GM12878 (cell line): Measurements from ENCODE around the gene TOR2A. TPM values are rescaled to one million over a fixed set of nuclear protein-coding genes. Genes with fewer than 3 reads are reported as not detected.

Experiments used
- ATAC-seq: fragments of 200-7000 bp; cut with Tn5 transposase; 3 replicates; pipeline ENCODE4 v1.9.1; 2020; ENCODE audit warnings: mild to moderate bottlenecking, moderate library complexity
- BruUV-seq: library from RNA; stranded (reverse); fragments of 400-500 nt; replicated peaks from 2 replicates; lab custom pipeline; 2021; lab: Mats Ljungman, UMichigan
- CTCF ChIA-PET: fragments of 300-600 bp; sonication (Branson Sonifier 250); formaldehyde crosslinking; extraction: SDS; loops from one replicate; lab custom pipeline; 2021; ENCODE audit warnings: inconsistent platforms; lab: Yijun Ruan, JAX
- POLR2A ChIA-PET: fragments of 350-600 bp; formaldehyde crosslinking; extraction: SDS; loops from one replicate; lab custom pipeline; 2021; ENCODE audit warnings: inconsistent platforms; lab: Charles Lee
- RAD21 ChIA-PET: fragments of 300-600 bp; sonication (Branson Sonifier 250); formaldehyde crosslinking; loops from one replicate; lab custom pipeline; 2023; ENCODE audit warnings: antibody characterized with exemption; ENCODE audit not compliant: unreplicated experiment; lab: Charles Lee
- SMC1A ChIA-PET: fragments of 300-600 bp; sonication (Branson Sonifier 250); formaldehyde crosslinking; loops from one replicate; lab custom pipeline; 2023; ENCODE audit not compliant: unreplicated experiment, uncharacterized antibody; lab: Charles Lee
- DNase-seq: peaks from one replicate; pipeline ENCODE4 v3.0.0-alpha.2; 2011; ENCODE audit warnings: low read depth, low spot score
- FAIRE-seq: peaks from 3 replicates; lab custom pipeline; 2011; peaks lifted over from hg19 to GRCh38; lab: Jason Lieb, UNC
- H2AFZ ChIP-seq: 2 replicates; pipeline ENCODE4 v1.6.0; 2011; ENCODE audit warnings: low read depth, low read length, control low read depth; ENCODE audit not compliant: control insufficient read depth
- H3K27ac ChIP-seq: 2 replicates; pipeline ENCODE4 v1.5.1; 2011; ENCODE audit warnings: control low read depth; ENCODE audit not compliant: control insufficient read depth, insufficient read depth
- H3K27me3 ChIP-seq, 2 experiments: replicated peaks in 1 of 2; 2 replicates each; pipeline versions ENCODE4 v1.6.0 to v1.6.1; 2011; ENCODE audit warnings: low read length in 1 of 2; ENCODE audit not compliant: control insufficient read depth in 2 of 2, insufficient read depth in 2 of 2
- H3K36me3 ChIP-seq, 2 experiments: 2 replicates each; pipeline ENCODE4 v1.5.1; 2011; ENCODE audit warnings: low read length in 1 of 2; ENCODE audit not compliant: control insufficient read depth in 2 of 2, insufficient read depth in 2 of 2
- H3K4me1 ChIP-seq: 2 replicates; pipeline ENCODE4 v1.6.1; 2011; ENCODE audit warnings: mild to moderate bottlenecking, low read length, moderate library complexity, mixed read lengths; ENCODE audit not compliant: control insufficient read depth, insufficient read depth
- H3K4me2 ChIP-seq: 2 replicates; pipeline ENCODE4 v1.6.0; 2011; ENCODE audit warnings: control low read depth; ENCODE audit not compliant: control insufficient read depth, insufficient read depth
- H3K4me3 ChIP-seq: fragments of 200-600 bp; sonication (generic); 2 replicates; pipeline ENCODE4 v1.5.1; 2016
- H3K79me2 ChIP-seq: 2 replicates; pipeline ENCODE4 v1.6.0; 2011; ENCODE audit warnings: low read length; ENCODE audit not compliant: control insufficient read depth, insufficient read depth
- H3K9ac ChIP-seq: 2 replicates; pipeline ENCODE4 v1.8.0; 2011; ENCODE audit warnings: low read length, control low read depth, mixed read lengths; ENCODE audit not compliant: control insufficient read depth, insufficient read depth
- H3K9me3 ChIP-seq: replicated peaks from 3 replicates; pipeline ENCODE4 v1.5.1; 2011; ENCODE audit warnings: mild to moderate bottlenecking, low read length; ENCODE audit not compliant: control insufficient read depth, insufficient read depth
- H4K20me1 ChIP-seq: 2 replicates; pipeline ENCODE4 v1.6.0; 2011; ENCODE audit not compliant: control insufficient read depth, insufficient read depth
- BHLHE40 ChIP-seq, 2 experiments: fragments of 450-650 bp in 1 of 2; IDR thresholded peaks; 2 replicates each; pipeline ENCODE4 v1.6.1; 2011 to 2017; ENCODE audit warnings: low read depth in 2 of 2, borderline replicate concordance in 1 of 2, improper control_type of control experiment in 1 of 2, low read length in 1 of 2, mild to moderate bottlenecking in 1 of 2
- DPF2 ChIP-seq: fragments of 450-650 bp; IDR thresholded peaks from 2 replicates; pipeline ENCODE4 v1.6.1; 2017; ENCODE audit warnings: mild to moderate bottlenecking
- ESRRA ChIP-seq: IDR thresholded peaks from 2 replicates; pipeline ENCODE4 v1.6.1; 2012; ENCODE audit warnings: mild to moderate bottlenecking, low read length, improper control_type of control experiment
- PML ChIP-seq: IDR thresholded peaks from 2 replicates; pipeline ENCODE4 v1.6.1; 2012; ENCODE audit warnings: low read length, inconsistent platforms
- RB1 ChIP-seq: fragments of 450-650 bp; formaldehyde crosslinking; IDR thresholded peaks from 2 replicates; pipeline ENCODE4 v1.6.1; 2017; ENCODE audit warnings: mild to moderate bottlenecking, borderline replicate concordance
- ZBTB11 ChIP-seq: fragments of 450-650 bp; formaldehyde crosslinking; IDR thresholded peaks from 2 replicates; pipeline ENCODE4 v1.5.0; 2022; ENCODE audit warnings: mild to moderate bottlenecking, missing genetic modification characterization
- WGBS: methylation state at CpG from one replicate; pipeline ENCODE4 v1.1.6; 2016; ENCODE audit warnings: low lambda C conversion rate; ENCODE audit not compliant: insufficient replicate concordance, insufficient coverage; ENCODE audit errors: missing lambda C conversion rate; 5-methylcytosine and 5-hydroxymethylcytosine counted together
- in situ Hi-C: fragments of 300-500 bp; cut with MboI; formaldehyde crosslinking; loops from 9 replicates; pipeline ENCODE4 v1.14.3; 2018; ENCODE audit warnings: mixed read lengths
- intact Hi-C: fragments of 100-400 bp; cut with micrococcal nuclease; formaldehyde crosslinking; loops from one replicate; pipeline ENCODE4 v1.14.2; 2022; ENCODE audit not compliant: unreplicated experiment
- polyA plus RNA-seq, 11 experiments: library from polyadenylated mRNA; depleted of rRNA in 4 of 11; unstranded in 6 of 11; stranded (reverse) in 5 of 11; fragments of >200 nt; fragmentation: Nextera tagmentation in 4 of 11; fragmentation: Illumina TruSeq in 1 of 11; extraction: Ambion mirVana in 4 of 11; extraction: Trizol in 1 of 11; gene quantifications; 1 replicate in 1 of 11; 2 replicates in 10 of 11; pipeline versions ENCODE4 v1.2.1 to v1.2.3, GENCODE V29; 2011 to 2016; ENCODE audit warnings: inconsistent platforms in 2 of 11, missing spikeins in 2 of 11, low read depth in 1 of 11
- total RNA-seq, 4 experiments: library from RNA; depleted of rRNA in 3 of 4; stranded (reverse); fragments of >200 nt in 3 of 4; fragmentation: Illumina TruSeq in 1 of 4; extraction: Trizol in 1 of 4; gene quantifications; 2 replicates each; pipeline versions ENCODE4 v1.2.1 to v1.2.3, GENCODE V29; 2013 to 2021

TOR2A gene
- total and polyA plus RNA-seq, 10 of the 15 experiments (the other 5 are each of a cell fraction or from before 2014, with no cell fraction given), result 0.52 to 23.7 (median 8.5) TPM

GRCh38 chr9:127712371-127712770 is 22.7 kb downstream of the TOR2A start:
- peaks cover 6% of the 10 kb centered on the region; the same call in 1 of the 2 replicates for H3K4me1 ChIP-seq
- TF ChIP-seq BHLHE40 (IDR thresholded peaks at IDR 0.05; ENCODE audit: borderline replicate concordance in 1 of 2, low read depth in 2 of 2, low read length in 1 of 2), result no peak
- no peak for TF ChIP-seq DPF2
- no peak for TF ChIP-seq ZBTB11 (CRISPR knock-in tag)
- TF ChIP-seq RB1, result no peak
- no peak for TF ChIP-seq PML
- TF ChIP-seq ESRRA, result no peak
- TF ChIP-seq, all 136 proteins: peak for 0
- Histone ChIP-seq H3K36me3 (no peaks in the 10 kb centered on the region; a peak in 1 of 4 replicates), H3K9me3 (no peaks in the 10 kb centered on the region; the same call in 2 of the 3 replicates), H4K20me1 (no peaks in the 10 kb centered on the region), H3K4me3 (no peak overlapping the region), H2AFZ (no peak overlapping the region), H3K79me2 (no peaks in the 10 kb centered on the region), H3K27me3 (no peaks in the 10 kb centered on the region), H3K4me2 (no peak overlapping the region), H3K27ac (no peak overlapping the region), H3K9ac (no peak overlapping the region)
- intact Hi-C loops (no loop called here), in situ Hi-C loops (no loop called here)
- ChIA-PET SMC1A (no interaction called here), POLR2A (no interaction called here), RAD21 (no interaction called here), CTCF (interaction anchor here (1.1 kb wide), 1 partner anchor 198 kb away, joined by 3 read pairs; no protein-coding TSS in a partner anchor)
- DNase-seq, result no peak
- BruUV-seq, result no TSS peak
- no peak for FAIRE-seq
- 86% methylated on average over 11 of the region's 11 CpGs for WGBS
- no peak for ATAC-seq
